BJ (cell line): Measurements from ENCODE around the gene RBP2. TPM values are rescaled to one million over a fixed set of nuclear protein-coding genes. Genes with fewer than 3 reads are reported as not detected.

Experiments
- CTCF ChIA-PET: fragments of 350-600 bp; formaldehyde crosslinking; extraction: SDS; loops from one replicate; lab custom pipeline; 2021; ENCODE audit warnings: antibody characterized with exemption, inconsistent platforms; lab: Yijun Ruan, JAX
- POLR2A ChIA-PET: fragments of 300-600 bp; sonication (Branson Sonifier 250); formaldehyde crosslinking; extraction: SDS; loops from one replicate; lab custom pipeline; 2021; ENCODE audit warnings: antibody characterized with exemption; lab: Charles Lee
- DNase-seq: peaks from one replicate; pipeline ENCODE4 v3.0.0-alpha.2; 2011; ENCODE audit warnings: low read depth
- H3K27me3 ChIP-seq: 2 replicates; pipeline ENCODE4 v1.6.0; 2011; ENCODE audit warnings: low read length; ENCODE audit not compliant: control insufficient read depth, insufficient read depth
- H3K36me3 ChIP-seq: 2 replicates; pipeline ENCODE4 v1.5.1; 2011; ENCODE audit warnings: low read length; ENCODE audit not compliant: control insufficient read depth, insufficient read depth
- H3K4me3 ChIP-seq: 2 replicates; pipeline ENCODE4 v1.5.1; 2011; ENCODE audit warnings: low read depth, mild to moderate bottlenecking, control low read depth, low read length
- polyA plus RNA-seq: library from polyadenylated mRNA; depleted of rRNA; stranded (reverse); fragments of >200 nt; gene quantifications from 2 replicates; pipeline ENCODE4 v1.2.3, GENCODE V29; 2011
- TF ChIP-seq, protein P1 (sequence below): IDR thresholded peaks from 2 replicates; pipeline ENCODE4 v1.5.1; 2011; ENCODE audit warnings: low read depth, mild to moderate bottlenecking, control low read depth, inconsistent platforms, low read length, moderate library complexity; ENCODE audit not compliant: insufficient read depth

Gene RBP2
- polyA plus RNA-seq, 1 experiment: not detected

DNA sequence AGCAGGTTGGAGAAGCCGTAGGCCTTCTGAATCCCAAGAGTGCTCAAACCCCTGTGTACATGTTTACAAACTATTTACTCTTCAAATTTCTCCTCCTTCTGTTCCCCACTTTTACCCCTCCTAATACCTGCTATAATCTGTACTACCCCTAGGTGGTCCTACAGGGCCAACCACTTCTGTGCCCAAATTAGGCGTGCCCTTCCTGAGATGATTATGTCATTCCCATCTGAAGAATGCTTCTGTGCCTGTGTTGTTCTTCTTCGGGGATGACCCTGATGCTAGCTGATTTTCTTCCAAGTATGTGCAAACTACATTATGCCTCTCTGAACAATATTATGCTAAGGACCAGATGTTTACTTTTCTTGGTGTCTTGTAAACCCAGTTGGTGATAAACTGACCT is 20.5 kb downstream of the RBP2 start:
- no peak for DNase-seq
- TF ChIP-seq, protein P1, sequence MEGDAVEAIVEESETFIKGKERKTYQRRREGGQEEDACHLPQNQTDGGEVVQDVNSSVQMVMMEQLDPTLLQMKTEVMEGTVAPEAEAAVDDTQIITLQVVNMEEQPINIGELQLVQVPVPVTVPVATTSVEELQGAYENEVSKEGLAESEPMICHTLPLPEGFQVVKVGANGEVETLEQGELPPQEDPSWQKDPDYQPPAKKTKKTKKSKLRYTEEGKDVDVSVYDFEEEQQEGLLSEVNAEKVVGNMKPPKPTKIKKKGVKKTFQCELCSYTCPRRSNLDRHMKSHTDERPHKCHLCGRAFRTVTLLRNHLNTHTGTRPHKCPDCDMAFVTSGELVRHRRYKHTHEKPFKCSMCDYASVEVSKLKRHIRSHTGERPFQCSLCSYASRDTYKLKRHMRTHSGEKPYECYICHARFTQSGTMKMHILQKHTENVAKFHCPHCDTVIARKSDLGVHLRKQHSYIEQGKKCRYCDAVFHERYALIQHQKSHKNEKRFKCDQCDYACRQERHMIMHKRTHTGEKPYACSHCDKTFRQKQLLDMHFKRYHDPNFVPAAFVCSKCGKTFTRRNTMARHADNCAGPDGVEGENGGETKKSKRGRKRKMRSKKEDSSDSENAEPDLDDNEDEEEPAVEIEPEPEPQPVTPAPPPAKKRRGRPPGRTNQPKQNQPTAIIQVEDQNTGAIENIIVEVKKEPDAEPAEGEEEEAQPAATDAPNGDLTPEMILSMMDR: no peak
- no peaks in the 10 kb centered on the region for H3K27me3 ChIP-seq
- ChIA-PET POLR2A (no interaction called here), CTCF (interaction anchor here (1.0 kb wide), 1 partner anchor 9 kb away, joined by 4 read pairs; no protein-coding TSS in a partner anchor)
- no peaks in the 10 kb centered on the region for H3K36me3 ChIP-seq
- H3K4me3 ChIP-seq: no peak overlapping the region

DNA sequence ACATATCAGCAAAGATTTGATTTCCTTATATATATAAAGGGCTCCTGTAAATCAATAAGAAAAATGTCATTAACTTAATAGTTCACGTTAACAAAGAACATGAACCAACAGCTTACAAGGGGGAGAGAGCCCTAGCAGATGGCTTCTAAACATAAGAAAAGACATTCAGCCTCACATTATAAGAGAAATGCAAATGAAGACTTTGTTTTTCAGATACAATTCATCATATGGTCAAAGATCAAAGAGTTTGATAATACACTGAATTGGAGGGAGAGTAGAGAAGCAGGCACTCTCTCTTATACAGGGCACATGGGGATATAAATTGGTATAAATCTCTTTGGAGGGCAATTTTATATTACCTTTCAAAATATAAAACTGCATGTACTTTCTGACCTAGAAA is 21.1 kb downstream of the RBP2 start:
- H3K36me3 ChIP-seq: no peaks in the 10 kb centered on the region
- H3K4me3 ChIP-seq: no peak overlapping the region
- ChIA-PET CTCF (interaction anchor here (1.6 kb wide), 1 partner anchor 10 kb away, joined by 3 read pairs; no protein-coding TSS in a partner anchor), POLR2A (no interaction called here)
- DNase-seq: no peak
- TF ChIP-seq, protein P1: no peak
- no peaks in the 10 kb centered on the region for H3K27me3 ChIP-seq

DNA sequence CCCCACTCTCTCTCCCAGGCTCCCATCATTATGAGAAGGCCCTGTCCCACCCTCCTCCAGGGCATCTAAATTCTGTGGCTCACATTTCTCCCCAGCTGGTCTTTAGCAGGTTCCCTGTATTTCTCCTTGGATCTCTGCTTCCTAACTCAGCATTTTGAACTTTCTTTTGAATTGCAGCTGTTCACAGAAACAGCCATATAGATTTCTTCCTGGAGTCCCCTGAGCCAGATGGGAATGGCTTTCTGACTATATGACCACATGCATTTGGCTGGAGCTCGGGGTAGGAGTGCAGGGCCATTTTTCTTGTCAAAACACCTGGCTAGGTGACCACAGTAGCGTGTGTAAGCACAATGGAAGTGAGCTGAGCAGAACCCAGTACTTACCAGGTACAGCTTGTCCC is 22.0 kb downstream of the RBP2 start:
- H3K36me3 ChIP-seq: no peaks in the 10 kb centered on the region
- POLR2A ChIA-PET: no interaction called here
- DNase-seq: no peak
- no peaks in the 10 kb centered on the region for H3K27me3 ChIP-seq
- H3K4me3 ChIP-seq: no peak overlapping the region
- CTCF ChIA-PET: interaction anchor here (1.6 kb wide), 1 partner anchor 9 kb away, joined by 3 read pairs; no protein-coding TSS in a partner anchor
- TF ChIP-seq, protein P1: no peak

DNA sequence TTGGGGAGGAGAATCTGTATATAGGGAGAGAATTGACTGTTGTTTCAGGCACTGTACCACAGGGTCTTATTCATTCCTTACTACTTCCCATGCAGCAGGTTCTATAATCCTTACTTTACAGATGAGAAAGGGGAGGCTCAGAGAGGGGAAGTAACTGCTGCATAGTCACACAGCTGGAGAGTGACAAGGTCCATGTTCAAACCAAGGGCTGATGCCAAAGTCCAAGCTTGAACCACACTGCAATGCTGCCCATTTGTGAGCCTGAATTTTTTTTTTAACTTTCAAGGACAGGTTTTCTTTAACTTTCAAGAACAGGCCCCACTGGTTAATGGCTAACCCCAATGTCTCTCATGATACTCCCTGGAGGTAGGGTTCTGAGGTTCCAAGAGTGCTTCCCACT is 26.2 kb downstream of the RBP2 start:
- POLR2A ChIA-PET: no interaction called here

DNA sequence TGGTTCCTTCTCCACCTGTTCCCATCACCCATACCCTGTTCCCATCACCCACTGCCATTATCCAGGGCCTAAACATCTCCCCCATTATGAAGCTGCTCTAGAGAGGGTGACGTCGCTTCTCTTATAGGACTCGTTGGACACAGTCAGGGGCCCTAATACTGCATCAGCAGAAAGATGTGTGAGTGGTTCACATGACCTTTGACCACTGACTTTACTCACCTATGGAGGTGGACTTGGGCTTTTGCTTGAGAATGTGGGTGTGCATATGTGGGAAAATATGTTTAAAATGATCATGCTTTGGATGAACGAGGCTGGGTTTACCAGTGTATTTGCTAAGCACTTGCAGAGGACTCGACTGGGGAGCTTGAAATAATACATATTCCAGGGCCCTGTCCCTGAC is 26.8 kb downstream of the RBP2 start:
- CTCF ChIA-PET: no interaction called here
- no peak overlapping the region for H3K4me3 ChIP-seq
- no peaks in the 10 kb centered on the region for H3K27me3 ChIP-seq
- no peak for DNase-seq
- TF ChIP-seq, protein P1: no peak
- H3K36me3 ChIP-seq: no peaks in the 10 kb centered on the region
- POLR2A ChIA-PET: no interaction called here

More for the DNA sequence above, 26.2 kb downstream of the RBP2 start:
- TF ChIP-seq, protein P1: no peak
- Histone ChIP-seq H3K27me3 (no peaks in the 10 kb centered on the region), H3K4me3 (no peak overlapping the region), H3K36me3 (no peaks in the 10 kb centered on the region)
- no peak for DNase-seq
- CTCF ChIA-PET: no interaction called here
